Measurements from ENCODE around the gene PSMG2.

PSMG2 gene

GRCh38 chr18:12699747-12700146 is 3.1 kb upstream of the PSMG2 start:
- TF ChIP-seq CTCF (IDR thresholded peaks at IDR 0.05) = no peak
- H3K4me1 ChIP-seq = peaks cover 8% of the 10 kb centered on the region
- H2AFZ ChIP-seq = no peak overlapping the region
- no peaks in the 10 kb centered on the region for H3K36me3 ChIP-seq (ENCODE audit: control insufficient read depth, insufficient read depth, low read length)
- no peak overlapping the region for H3K9ac ChIP-seq
- H3K27ac ChIP-seq = no peak overlapping the region
- H3K4me2 ChIP-seq (ENCODE audit: low read length) = no peak overlapping the region
- H3K79me2 ChIP-seq = peaks cover 21% of the 10 kb centered on the region
- no peaks in the 10 kb centered on the region for H3K9me3 ChIP-seq (ENCODE audit: control insufficient read depth, low read length)
- no peak overlapping the region for H3K4me3 ChIP-seq (ENCODE audit: low read depth, low read length)
- H3K27me3 ChIP-seq (ENCODE audit: control insufficient read depth, insufficient read depth, low read length) = no peaks in the 10 kb centered on the region

GRCh38 chr18:12701161-12701560 is 1.7 kb upstream of the PSMG2 start:
- peaks cover 8% of the 10 kb centered on the region for H3K4me1 ChIP-seq
- no peaks in the 10 kb centered on the region for H3K27me3 ChIP-seq (ENCODE audit: control insufficient read depth, insufficient read depth, low read length)
- H3K9me3 ChIP-seq (ENCODE audit: control insufficient read depth, low read length) = no peaks in the 10 kb centered on the region
- H3K27ac ChIP-seq = no peak overlapping the region
- H3K79me2 ChIP-seq = peaks cover 25% of the 10 kb centered on the region
- H3K4me2 ChIP-seq (ENCODE audit: low read length) = peak overlapping the region; percentile 8
- no peak overlapping the region for H3K4me3 ChIP-seq (ENCODE audit: low read depth, low read length)
- no peak for TF ChIP-seq CTCF (IDR thresholded peaks at IDR 0.05)
- no peak overlapping the region for H3K9ac ChIP-seq
- H2AFZ ChIP-seq = no peak overlapping the region
- no peaks in the 10 kb centered on the region for H3K36me3 ChIP-seq (ENCODE audit: control insufficient read depth, insufficient read depth, low read length)

- Histone ChIP-seq H3K27ac (peak overlapping the region; percentile 96), H3K9ac (peak overlapping the region; percentile 93), H2AFZ (peak overlapping the region; percentile 81), H3K79me2 (peaks cover 25% of the 10 kb centered on the region), H3K4me3 (ENCODE audit: low read depth, low read length) (peak overlapping the region; percentile 86), H3K9me3 (ENCODE audit: control insufficient read depth, low read length) (no peaks in the 10 kb centered on the region), H3K4me2 (ENCODE audit: low read length) (peak overlapping the region; percentile 66), H3K36me3 (ENCODE audit: control insufficient read depth, insufficient read depth, low read length) (no peaks in the 10 kb centered on the region), H3K27me3 (ENCODE audit: control insufficient read depth, insufficient read depth, low read length) (no peaks in the 10 kb centered on the region), H3K4me1 (peaks cover 8% of the 10 kb centered on the region)
- TF ChIP-seq CTCF (IDR thresholded peaks at IDR 0.05) = no peak
Measured at GRCh38 chr18:12703096-12703567, 290 bp downstream of the PSMG2 start.

GRCh38 chr18:12703664-12704063 is 822 bp downstream of the PSMG2 start:
- H3K4me2 ChIP-seq (ENCODE audit: low read length) = peak overlapping the region; percentile 66
- no peaks in the 10 kb centered on the region for H3K9me3 ChIP-seq (ENCODE audit: control insufficient read depth, low read length)
- peak overlapping the region; percentile 81 for H2AFZ ChIP-seq
- H3K36me3 ChIP-seq (ENCODE audit: control insufficient read depth, insufficient read depth, low read length) = no peaks in the 10 kb centered on the region
- H3K27me3 ChIP-seq (ENCODE audit: control insufficient read depth, insufficient read depth, low read length) = no peaks in the 10 kb centered on the region
- no peak for TF ChIP-seq CTCF (IDR thresholded peaks at IDR 0.05)
- peaks cover 25% of the 10 kb centered on the region for H3K79me2 ChIP-seq
- peak overlapping the region; percentile 96 for H3K27ac ChIP-seq
- H3K9ac ChIP-seq = no peak overlapping the region
- peaks cover 8% of the 10 kb centered on the region for H3K4me1 ChIP-seq
- peak overlapping the region; percentile 86 for H3K4me3 ChIP-seq (ENCODE audit: low read depth, low read length)

DNA sequence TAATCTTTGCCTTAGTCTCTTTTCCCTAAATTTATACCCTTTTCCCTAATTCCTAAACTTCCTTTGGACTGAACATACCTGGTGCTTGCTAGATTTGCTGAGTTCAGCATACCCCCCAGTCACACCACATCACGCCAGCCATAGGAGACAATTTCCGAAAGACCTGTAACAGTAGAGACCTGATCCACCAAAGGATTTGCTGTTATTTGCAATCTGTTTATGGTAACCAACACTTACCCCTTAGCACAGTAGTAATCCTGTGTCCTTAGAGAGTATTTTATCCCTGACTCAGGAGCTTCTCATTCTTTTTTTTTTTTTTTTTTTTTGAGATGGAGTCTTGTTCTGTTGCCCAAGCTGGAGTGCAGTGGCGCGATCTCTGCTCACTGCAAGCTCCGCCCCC is 8.6 kb downstream of the PSMG2 start:
- Histone ChIP-seq H3K4me2 (ENCODE audit: low read length) (no peak overlapping the region), H2AFZ (no peak overlapping the region), H3K79me2 (no peaks in the 10 kb centered on the region), H3K4me1 (no peaks in the 10 kb centered on the region), H3K27ac (no peak overlapping the region), H3K9ac (no peak overlapping the region), H3K36me3 (ENCODE audit: control insufficient read depth, insufficient read depth, low read length) (no peaks in the 10 kb centered on the region), H3K4me3 (ENCODE audit: low read depth, low read length) (no peak overlapping the region), H3K9me3 (ENCODE audit: control insufficient read depth, low read length) (no peaks in the 10 kb centered on the region), H3K27me3 (ENCODE audit: control insufficient read depth, insufficient read depth, low read length) (no peaks in the 10 kb centered on the region)
- TF ChIP-seq CTCF (IDR thresholded peaks at IDR 0.05) = no peak
